GM18873 (cell line): ENCODE data around the gene CCSER2.
"Not testable (repeated sequence)": the region's sequence is repeated elsewhere in the genome, so short reads cannot be mapped to it uniquely, and the experiment has no call there.

Source experiments
- ATAC-seq: cut with Tn5 transposase; IDR thresholded peaks from one replicate; pipeline ENCODE4 v1.9.1; 2021; ENCODE audit warnings: mild to moderate bottlenecking, moderate library complexity, moderate number of reproducible peaks; ENCODE audit not compliant: unreplicated experiment, low FRiP score

The CCSER2 gene

DNA sequence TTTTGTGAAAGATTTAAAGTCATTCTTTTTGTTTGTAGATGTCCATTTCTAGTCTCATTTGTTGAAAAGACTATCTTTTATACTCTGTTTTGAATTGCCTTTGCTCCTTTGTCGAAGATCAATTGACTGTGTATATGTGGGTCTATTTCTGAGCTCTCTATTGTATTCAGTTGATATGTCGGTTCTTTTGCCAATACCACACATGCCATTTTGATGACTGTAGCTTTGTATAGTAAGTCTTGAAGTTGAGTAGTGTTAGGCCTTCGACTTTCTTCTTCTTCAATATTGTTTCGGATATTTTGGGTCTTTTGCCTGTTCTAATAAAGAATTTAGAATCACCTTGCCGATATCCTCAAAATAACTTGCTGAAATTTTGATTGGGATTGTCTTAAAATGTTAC is 104.5 kb downstream of the CCSER2 start:
- ATAC-seq, result no peak

DNA sequence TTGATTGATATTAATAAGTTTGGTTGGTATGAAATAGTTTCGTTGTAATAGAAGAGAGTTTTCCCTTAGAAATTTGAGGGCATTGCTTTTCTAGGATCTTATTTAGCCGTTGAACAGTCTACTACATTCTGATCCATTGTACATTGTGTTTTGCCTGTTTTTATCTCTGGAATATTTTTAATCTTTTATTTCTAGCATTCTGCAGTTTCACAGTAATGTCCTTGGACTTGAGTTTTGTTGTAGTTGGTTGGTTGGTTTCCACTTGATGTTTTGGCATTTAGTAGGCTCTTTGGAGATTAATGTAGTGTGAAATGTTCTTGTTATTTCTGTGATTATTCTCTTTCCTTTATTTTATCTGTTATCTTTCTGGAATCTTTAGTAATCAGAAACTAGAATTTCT is 112.4 kb downstream of the CCSER2 start:
- ATAC-seq, result no peak

- no peak for ATAC-seq
These were observed 119.5 kb downstream of the CCSER2 start for GRCh38 chr10:84447701-84448400.

DNA sequence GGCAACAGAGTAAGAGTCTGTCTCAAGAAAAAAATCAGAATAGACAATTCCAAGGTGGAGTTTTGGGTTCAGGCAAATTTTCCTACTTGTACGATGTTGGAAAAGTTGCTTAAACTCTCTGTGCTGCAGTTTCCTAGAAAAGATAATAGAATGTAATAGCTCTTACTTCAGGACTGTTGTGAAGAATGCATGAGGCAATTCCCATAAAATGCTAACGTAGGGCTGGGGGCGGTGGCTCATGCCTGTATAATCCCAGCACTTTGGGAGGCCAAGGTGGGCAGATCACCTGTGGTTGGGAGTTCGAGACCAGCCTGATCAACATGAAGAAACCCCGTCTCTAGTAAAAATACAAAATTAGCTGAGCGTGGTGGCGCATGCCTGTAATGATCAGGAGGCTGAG is 121.0 kb downstream of the CCSER2 start:
- ATAC-seq, result not testable (repeated sequence)

DNA sequence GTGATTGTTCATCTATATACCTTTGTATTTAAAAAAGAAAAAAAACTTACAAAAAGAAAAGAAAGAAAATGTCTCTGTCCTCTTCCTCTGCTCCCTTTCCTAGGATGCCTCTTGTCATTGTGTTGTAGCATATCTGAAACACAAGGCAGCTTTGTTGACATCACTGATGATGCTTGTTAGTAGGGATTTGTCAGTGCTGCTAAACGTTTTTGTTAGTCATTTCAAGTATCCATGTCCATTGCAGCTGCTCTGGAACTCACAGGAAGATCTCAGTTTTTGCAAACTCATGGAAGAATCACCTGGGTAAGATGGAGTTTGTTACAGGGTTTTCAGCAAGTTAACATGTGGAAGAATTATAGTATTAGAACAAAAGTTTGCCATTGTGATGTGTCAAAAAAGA is 123.6 kb downstream of the CCSER2 start:
- ATAC-seq, result no peak

DNA sequence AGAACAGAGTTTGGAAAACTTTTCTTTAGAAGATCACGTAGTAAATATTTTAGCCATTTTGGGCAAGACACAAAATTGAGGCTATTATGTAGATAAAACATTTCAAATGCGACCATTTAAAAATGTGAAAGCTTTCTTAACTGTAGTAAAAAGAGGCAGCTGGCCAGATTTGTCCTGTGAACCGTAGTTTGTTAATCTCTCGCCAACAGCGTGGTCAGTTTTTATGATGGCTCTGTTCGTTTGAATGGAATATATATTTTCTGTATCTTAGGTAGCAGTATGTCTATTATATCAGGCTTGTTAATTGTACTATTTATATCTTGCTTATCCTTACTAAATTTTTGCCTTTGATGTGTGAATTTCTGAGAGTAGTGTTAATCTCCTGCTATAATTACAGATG is 124.9 kb downstream of the CCSER2 start:
- no peak for ATAC-seq

DNA sequence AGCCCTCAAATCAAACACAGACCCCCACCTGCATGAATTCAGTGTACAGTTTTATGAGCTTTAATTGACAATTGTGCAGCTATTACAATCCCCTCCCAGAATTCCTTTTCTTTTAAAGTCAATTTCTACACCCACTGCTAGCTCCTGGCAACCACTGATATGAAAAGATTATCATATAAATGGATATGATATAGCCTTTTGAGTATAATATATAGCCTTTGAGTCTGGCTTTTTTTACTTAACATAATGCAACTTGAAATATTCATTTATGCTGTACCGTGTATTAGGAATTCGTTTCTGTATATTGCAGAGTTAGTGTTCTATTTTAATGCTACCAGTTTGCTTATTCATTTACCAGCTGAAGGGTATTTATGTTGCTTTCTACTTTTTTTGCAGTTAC is 127.7 kb downstream of the CCSER2 start:
- no peak for ATAC-seq

DNA sequence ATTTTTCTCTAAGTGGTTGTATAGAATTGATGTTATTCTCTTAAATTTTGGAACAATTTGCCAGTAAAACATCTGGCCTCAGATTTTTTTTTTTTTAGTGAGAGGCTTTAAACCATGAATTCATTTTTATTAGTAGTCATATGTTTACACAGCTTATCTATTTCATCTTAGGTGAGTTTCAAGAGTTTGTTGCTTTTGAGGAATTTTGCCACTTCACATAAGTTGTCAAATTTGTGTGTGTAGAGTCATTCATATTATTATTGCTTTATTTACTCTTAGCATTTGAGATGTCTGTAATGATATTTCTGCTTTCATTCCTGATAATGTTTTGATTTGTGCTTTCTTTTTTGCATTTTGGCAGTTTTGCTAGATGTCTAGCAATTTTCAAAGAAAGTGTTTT is 132.1 kb downstream of the CCSER2 start:
- no peak for ATAC-seq

- ATAC-seq, result no peak
These were observed 141.1 kb downstream of the CCSER2 start for GRCh38 chr10:84469470-84469869.

DNA sequence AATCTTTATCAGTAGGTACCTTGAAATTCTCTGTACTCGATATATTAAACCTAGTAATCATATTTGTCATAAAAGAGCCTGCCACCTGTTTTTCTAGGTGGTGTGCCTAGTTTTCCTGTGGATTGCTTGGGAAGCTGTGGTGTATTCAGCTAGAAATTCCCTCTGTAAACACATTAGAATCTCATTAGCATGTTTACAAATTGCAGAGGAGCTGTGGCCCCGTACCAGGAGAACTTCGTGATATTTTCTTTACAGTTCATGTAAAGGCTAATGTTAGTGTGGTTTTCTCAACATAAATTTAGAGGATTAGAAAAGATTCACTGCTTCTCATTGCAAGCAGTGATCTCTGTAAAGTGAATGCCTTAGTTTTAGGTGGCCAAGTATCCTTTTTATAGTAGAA is 144.7 kb downstream of the CCSER2 start:
- no peak for ATAC-seq

DNA sequence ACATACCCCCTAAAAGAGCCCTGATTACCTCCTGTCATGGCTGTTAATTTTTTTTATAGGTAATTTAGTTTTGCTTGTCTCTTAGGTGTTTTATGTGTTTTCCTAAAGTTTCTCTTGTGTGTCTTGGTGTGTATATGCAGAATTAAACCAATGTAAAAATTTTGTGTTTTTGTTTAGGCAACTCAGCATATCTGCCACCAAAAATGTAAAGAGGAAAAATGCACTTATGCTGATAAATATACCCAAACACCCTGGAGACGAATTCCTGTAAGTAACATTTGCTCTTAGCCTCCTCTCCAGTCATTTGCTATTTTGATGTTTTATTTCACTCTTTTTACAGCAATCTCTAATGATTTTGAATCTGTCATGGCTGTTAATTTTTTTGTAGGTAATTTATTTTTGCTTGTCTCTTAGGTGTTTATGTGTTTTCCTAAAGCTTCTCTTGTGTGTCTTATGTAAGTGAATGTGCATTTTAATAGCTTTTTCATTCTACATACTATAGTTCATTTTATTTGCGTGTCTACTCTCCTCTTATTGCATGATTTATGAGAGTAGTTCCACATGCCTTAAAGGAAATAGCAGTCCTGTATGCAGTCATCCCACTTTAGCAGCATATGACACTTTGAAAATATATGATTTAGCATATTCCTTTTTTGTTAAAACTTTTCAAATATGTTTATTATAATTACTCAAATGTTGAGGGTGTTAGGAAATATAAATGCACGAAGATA is 149.2 kb downstream of the CCSER2 start:
- ATAC-seq, result no peak

- ATAC-seq, result no peak
These were observed 149.8 kb downstream of the CCSER2 start for GRCh38 chr10:84478151-84478550.

DNA sequence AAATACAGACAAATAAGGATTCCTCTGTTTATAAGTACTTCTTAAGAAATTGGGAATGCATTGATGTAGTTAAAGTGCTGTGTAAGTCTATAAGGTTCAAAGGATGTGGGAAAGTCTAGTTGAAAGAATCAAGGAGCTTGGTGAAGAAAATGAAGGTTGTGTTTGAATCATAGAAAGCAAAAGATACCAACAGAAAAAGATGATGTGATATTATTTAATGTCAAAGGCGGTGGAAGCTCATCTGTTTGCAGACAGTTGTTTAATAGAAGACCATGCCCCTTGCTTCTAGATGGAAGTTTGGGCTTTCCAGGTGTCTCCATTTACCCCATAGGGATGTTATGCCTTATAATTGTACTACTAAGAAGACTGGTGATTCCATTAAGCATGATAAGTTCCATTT is 150.3 kb downstream of the CCSER2 start:
- ATAC-seq, result no peak

DNA sequence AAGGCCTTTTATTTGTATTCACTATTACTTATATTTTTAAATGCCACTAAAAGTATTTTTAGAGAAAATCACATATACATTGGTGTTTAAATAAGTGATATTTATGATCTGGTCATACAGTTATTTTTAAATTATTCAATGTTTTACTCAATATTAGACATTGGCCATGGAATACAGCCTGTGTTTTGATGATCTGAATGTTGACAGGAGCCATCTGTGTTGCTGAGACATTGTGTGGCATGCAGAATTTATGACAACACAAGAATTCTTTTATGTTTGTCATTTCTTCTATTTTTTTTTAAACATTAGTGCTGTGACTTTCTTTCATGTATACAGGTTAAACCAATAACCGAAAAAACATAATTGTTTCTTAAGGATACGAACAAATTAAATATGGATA is 156.2 kb downstream of the CCSER2 start:
- ATAC-seq, result no peak

GRCh38 chr10:84493361-84493760 is 165.0 kb downstream of the CCSER2 start:
- no peak for ATAC-seq

- no peak for ATAC-seq
These were observed 165.8 kb downstream of the CCSER2 start for GRCh38 chr10:84493951-84494848.

GRCh38 chr10:84494849-84495180 is 166.4 kb downstream of the CCSER2 start:
- ATAC-seq, result no peak

- no peak for ATAC-seq
These were observed 169.6 kb downstream of the CCSER2 start for GRCh38 chr10:84497978-84498377.

- ATAC-seq, result not testable (repeated sequence)
These were observed 170.7 kb downstream of the CCSER2 start for GRCh38 chr10:84499039-84499438.

DNA sequence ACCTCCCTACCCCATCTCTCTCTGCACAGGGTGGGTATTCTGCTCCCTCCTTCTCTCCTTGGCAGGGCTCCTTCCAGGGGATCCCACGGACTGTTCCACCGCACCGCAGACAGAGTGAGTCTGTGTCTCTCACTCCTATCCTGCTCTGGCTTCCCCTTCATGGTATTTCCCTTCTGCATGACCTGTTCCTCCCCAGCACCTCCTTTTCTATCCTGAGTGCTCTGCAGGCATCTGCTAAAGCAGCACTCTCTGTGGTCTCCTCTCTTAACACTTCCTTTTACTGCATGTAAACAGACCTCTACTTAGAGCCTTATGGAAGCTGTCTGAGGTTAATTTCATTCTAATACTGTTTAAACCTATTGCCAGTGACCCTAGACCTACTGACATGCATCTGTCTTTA is 171.5 kb downstream of the CCSER2 start:
- ATAC-seq, result no peak

DNA sequence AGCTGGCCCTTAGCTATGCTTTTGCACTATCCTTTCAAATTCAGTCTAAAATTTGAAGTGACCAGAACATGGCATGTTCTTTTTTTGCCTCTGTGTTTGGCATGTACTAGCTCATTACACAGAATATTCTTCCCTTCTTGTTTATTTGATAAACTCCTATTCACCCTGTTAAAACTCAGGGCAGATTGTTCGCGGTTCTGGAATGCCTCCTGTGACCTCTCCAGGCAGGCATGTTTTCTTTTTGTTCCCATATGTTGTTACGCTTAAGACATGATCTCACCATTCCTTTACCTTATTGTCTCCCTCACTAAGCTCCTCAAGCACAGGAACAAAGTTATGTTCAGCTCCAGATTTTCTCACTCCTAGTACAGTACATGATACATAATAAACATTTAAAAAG is 181.7 kb downstream of the CCSER2 start:
- no peak for ATAC-seq
